A549 treated with AZD9567 at 1 μM for 4 hours (cell line): Measurements from ENCODE around the gene CYSTM1. TPM values are rescaled to one million over a fixed set of nuclear protein-coding genes. Genes with fewer than 3 reads are reported as not detected.

Experiments used
- total RNA-seq: library from RNA; stranded (reverse); fragments of 200-300 nt; extraction: Qiagen RNA extraction; gene quantifications from 5 replicates; pipeline ENCODE4 v1.2.3, GENCODE V29; 2022; ENCODE audit not compliant: insufficient read depth

The CYSTM1 gene, protein sequence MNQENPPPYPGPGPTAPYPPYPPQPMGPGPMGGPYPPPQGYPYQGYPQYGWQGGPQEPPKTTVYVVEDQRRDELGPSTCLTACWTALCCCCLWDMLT
- 157 to 194 TPM (median 175 TPM) in 5 replicates for total RNA-seq

GRCh38 chr5:140174465-140175366 lies at the start of gene CYSTM1:
TSS of gene CYSTM1 (plus strand) at chr5:140175188. CDS start at chr5:140194466, 19,278 bp downstream.

DNA sequence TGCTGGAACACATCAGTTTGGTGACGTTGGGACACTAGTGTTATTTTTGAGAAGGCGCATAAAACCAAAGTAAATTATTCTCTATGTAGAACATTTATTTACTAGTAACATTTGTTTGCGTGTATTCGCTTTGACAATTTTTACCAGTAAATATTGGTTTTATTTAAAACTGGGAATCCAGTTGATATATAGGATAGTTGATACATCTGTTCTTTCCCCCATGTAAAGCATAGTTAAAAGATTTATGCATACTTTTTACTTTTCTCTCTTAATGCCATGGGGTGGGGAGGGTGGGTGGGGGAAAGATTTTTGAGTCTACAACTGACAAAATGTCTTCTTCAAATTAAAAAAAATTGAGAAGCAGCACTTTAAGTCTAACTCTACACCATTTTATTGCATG lies 49.4 kb upstream of the CYSTM1 start, which contains the start of gene IGIP:
IGIP (plus strand) TSS at position 301 of the 400 bp plus-strand sequence. CDS start 2,540 bp downstream, outside the sequence.

Other genes with a start within 250 kb of the CYSTM1 start
- gene NRG2, start 131.9 kb upstream of the CYSTM1 start, total RNA-seq = 1.2 to 2.4 TPM (median 2.0 TPM) in 5 replicates
- gene PURA, start 61.1 kb upstream of the CYSTM1 start, total RNA-seq = 5.4 to 5.9 TPM (median 5.6 TPM) in 5 replicates
- 0.80 to 1.3 TPM (median 1.2 TPM) in 5 replicates for gene IGIP, start 49.3 kb upstream of the CYSTM1 start, total RNA-seq
- 82.9 to 116 TPM (median 85.1 TPM) in 5 replicates for gene PFDN1, start 127.9 kb downstream of the CYSTM1 start, total RNA-seq
- 3.9 to 8.1 TPM (median 7.3 TPM) in 5 replicates for gene HBEGF, start 171.4 kb downstream of the CYSTM1 start, total RNA-seq
- gene SLC4A9, start 185.0 kb downstream of the CYSTM1 start, total RNA-seq = not detected in 5 replicates
- gene ANKHD1, start 226.6 kb downstream of the CYSTM1 start, total RNA-seq = 46.4 to 58.4 TPM (median 56.1 TPM) in 5 replicates